Ovary (tissue), 9 donors: ENCODE measurements around the gene MAGI1. TPM values are rescaled to one million over a fixed set of nuclear protein-coding genes. Genes with fewer than 3 reads are reported as not detected.

ENCODE experiments used
- DNase-seq, 5 donors: peaks; one replicate each; pipeline ENCODE4 v3.0.0-alpha.2; 2019 to 2020
- H3K27ac ChIP-seq, 2 donors: fragments of 200-600 bp; one replicate each; pipeline versions ENCODE4 v1.5.1 to v1.8.0; 2019 to 2022
- H3K27me3 ChIP-seq: fragments of 200-600 bp; one replicate; pipeline ENCODE4 v1.8.0; 2022
- H3K36me3 ChIP-seq: fragments of 200-600 bp; sonication (generic); one replicate; pipeline ENCODE4 v1.5.1; 2019
- H3K4me1 ChIP-seq: one replicate; pipeline ENCODE4 v1.8.1; 2013; ENCODE audit warnings: mild to moderate bottlenecking, moderate library complexity; ENCODE audit not compliant: insufficient read depth
- H3K4me3 ChIP-seq: fragments of 200-600 bp; sonication (generic); one replicate; pipeline ENCODE4 v1.5.1; 2017
- H3K9me3 ChIP-seq, 2 donors: fragments of 200-600 bp in 1 of 2; sonication (generic) in 1 of 2; one replicate each; pipeline versions ENCODE4 v1.5.1 to v1.8.1; 2013 to 2019; ENCODE audit warnings: mild to moderate bottlenecking in 1 of 2, moderate library complexity in 1 of 2
- CTCF ChIP-seq, 3 donors: fragments of 450-650 bp in 2 of 3; fragments of 200-600 bp in 1 of 3; IDR thresholded peaks; one replicate each; pipeline versions ENCODE4 v1.5.1 to v1.8.0; 2016 to 2022; ENCODE audit warnings: antibody characterized with exemption in 3 of 3, mild to moderate bottlenecking in 1 of 3
- EP300 ChIP-seq: sonication (generic); formaldehyde crosslinking; IDR thresholded peaks from one replicate; pipeline ENCODE4 v1.6.1; 2017; ENCODE audit warnings: antibody characterized with exemption
- POLR2A ChIP-seq: fragments of 450-650 bp; IDR thresholded peaks from one replicate; pipeline ENCODE4 v1.6.1; 2017; ENCODE audit warnings: antibody characterized with exemption, mild to moderate bottlenecking, moderate library complexity
- WGBS, 3 donors: extraction: QIAGEN DNeasy Blood & Tissue Kit in 1 of 3; methylation state at CpG; one replicate each; pipeline versions ENCODE4 v1.1.5 to v1.1.7; 2013 to 2017; 5-methylcytosine and 5-hydroxymethylcytosine counted together
- intact Hi-C, 4 donors: fragments of 100-400 bp; cut with DNase I; formaldehyde crosslinking; loops; one replicate each; pipeline versions ENCODE4 v1.11.0 to v1.15.1; 2022 to 2023
- polyA plus RNA-seq, 2 donors: library from polyadenylated mRNA; stranded (reverse); fragments of 200-250 nt in 1 of 2; fragments of 350-450 nt in 1 of 2; fragmentation: Illumina TruSeq in 1 of 2; extraction: RNeasy Lipid Tissue Mini Kit (QIAGEN cat#74804) in 1 of 2; gene quantifications; one replicate each; pipeline ENCODE4 v1.2.3, GENCODE V29; 2013 to 2014
- total RNA-seq, 7 donors: library from RNA; depleted of rRNA in 2 of 7; stranded (reverse); fragments of >200 nt in 2 of 7; fragmentation: NEBNext Ultra II Directional in 3 of 7; extraction: Animal tissue kit (Norgen Biotek cat#: 25700) in 3 of 7; gene quantifications; one replicate each; pipeline versions ENCODE4 v1.1.0 to v1.2.4, GENCODE V29; 2016 to 2023
- donor health status: DM: no; HTN: no; CAD: no; lungs with moderate emphysema.
- donor health status: DM: no; HTN: no; CAD: no.
- donor health status: Bipolar disorder and iron deficiency.
- donor health status: DM: yes; HTN: yes; CAD: no.
- donor health status: DM: no; HTN: no; CAD: no.
- donor health status: DM: yes; HTN: yes; CAD: no.

The MAGI1 gene
- total and polyA plus RNA-seq, 9 donors: 5.5 to 35.7 (median 8.7) TPM

GRCh38 chr3:65749066-65749465, 289.7 kb downstream of the MAGI1 start:
- no peaks in the 10 kb centered on the region for H3K36me3 ChIP-seq
- H3K4me1 ChIP-seq: no peaks in the 10 kb centered on the region
- no peaks in the 10 kb centered on the region for H3K9me3 ChIP-seq
- H3K27me3 ChIP-seq: no peaks in the 10 kb centered on the region
- 92 to 98% (median 96%) methylated on average over 1 of the region's 1 CpG for WGBS, 3 donors
- DNase-seq: no peak
- intact Hi-C loops: loop anchor here in 1 of 4 donors (5.0 kb wide), 1 partner anchor 1217 kb away; no protein-coding TSS in a partner anchor
- TF ChIP-seq POLR2A: no peak
- TF ChIP-seq EP300: no peak
- TF ChIP-seq CTCF (IDR thresholded peaks at IDR 0.05): no peak
- no peak overlapping the region for H3K27ac ChIP-seq
- no peak overlapping the region for H3K4me3 ChIP-seq

GRCh38 chr3:65748326-65748725, 290.4 kb downstream of the MAGI1 start:
- Histone ChIP-seq H3K36me3 (no peaks in the 10 kb centered on the region), H3K27me3 (no peaks in the 10 kb centered on the region), H3K4me1 (no peaks in the 10 kb centered on the region), H3K4me3 (no peak overlapping the region), H3K9me3 (no peaks in the 10 kb centered on the region), H3K27ac (no peak overlapping the region)
- 92 to 100% (median 97%) methylated on average over 1 of the region's 1 CpG for WGBS, 3 donors
- no peak for TF ChIP-seq POLR2A
- TF ChIP-seq CTCF (IDR thresholded peaks at IDR 0.05): no peak
- no peak for TF ChIP-seq EP300
- DNase-seq: no peak
- intact Hi-C loops: loop anchor here in 1 of 4 donors (5.0 kb wide), 1 partner anchor 1216 kb away; no protein-coding TSS in a partner anchor

GRCh38 chr3:65746848-65747247, 291.9 kb downstream of the MAGI1 start:
- H3K4me3 ChIP-seq: no peak overlapping the region
- no peaks in the 10 kb centered on the region for H3K4me1 ChIP-seq
- TF ChIP-seq CTCF (IDR thresholded peaks at IDR 0.05): no peak
- TF ChIP-seq POLR2A: no peak
- TF ChIP-seq EP300: no peak
- no peaks in the 10 kb centered on the region for H3K9me3 ChIP-seq
- DNase-seq: no peak
- WGBS, 3 donors: 92 to 94% (median 93%) methylated on average over 4 of the region's 4 CpGs
- H3K36me3 ChIP-seq: no peaks in the 10 kb centered on the region
- intact Hi-C loops: loop anchor here in 1 of 4 donors (5.0 kb wide), 1 partner anchor 1215 kb away; no protein-coding TSS in a partner anchor
- H3K27ac ChIP-seq: no peak overlapping the region
- H3K27me3 ChIP-seq: no peaks in the 10 kb centered on the region

GRCh38 chr3:65745306-65745705, 293.4 kb downstream of the MAGI1 start:
- 97 to 100% (median 98%) methylated on average over 2 of the region's 2 CpGs for WGBS, 3 donors
- DNase-seq: no peak
- H3K27me3 ChIP-seq: no peaks in the 10 kb centered on the region
- intact Hi-C loops: loop anchor here in 1 of 4 donors (5.0 kb wide), 1 partner anchor 1213 kb away; no protein-coding TSS in a partner anchor
- no peaks in the 10 kb centered on the region for H3K9me3 ChIP-seq
- no peaks in the 10 kb centered on the region for H3K36me3 ChIP-seq
- no peak for TF ChIP-seq EP300
- no peak for TF ChIP-seq POLR2A
- TF ChIP-seq CTCF (IDR thresholded peaks at IDR 0.05): no peak
- no peaks in the 10 kb centered on the region for H3K4me1 ChIP-seq
- H3K4me3 ChIP-seq: no peak overlapping the region
- no peak overlapping the region for H3K27ac ChIP-seq
